CD4-positive, alpha-beta T cell treated with Interleukin-17A for 1 hour (primary cell): ENCODE data around the gene VOPP1.
A peak's percentile ranks its signal among the peaks of the same experiment; 100 is the strongest.

Experiments
- DNase-seq: peaks from one replicate; pipeline ENCODE4 v3.0.0-alpha.2; 2020

Gene VOPP1

GRCh38 chr7:55507743-55508142 lies 64.6 kb downstream of the VOPP1 start:
- DNase-seq, result no peak

- no peak for DNase-seq
Observed at GRCh38 chr7:55504967-55505658, 67.2 kb downstream of the VOPP1 start.

GRCh38 chr7:55504093-55504859 lies 68.0 kb downstream of the VOPP1 start:
- no peak for DNase-seq

- DNase-seq, result no peak
Observed at GRCh38 chr7:55502858-55503440, 69.4 kb downstream of the VOPP1 start.

GRCh38 chr7:55502124-55502857 lies 70.0 kb downstream of the VOPP1 start:
- DNase-seq, result no peak

- DNase-seq, result no peak
Observed at GRCh38 chr7:55501611-55502010, 70.7 kb downstream of the VOPP1 start.

- DNase-seq, result no peak
Observed at GRCh38 chr7:55500117-55500756, 72.1 kb downstream of the VOPP1 start.

GRCh38 chr7:55499591-55499990 lies 72.7 kb downstream of the VOPP1 start:
- DNase-seq, result no peak

- DNase-seq, result no peak
Observed at GRCh38 chr7:55498770-55499169, 73.5 kb downstream of the VOPP1 start.

- peak; percentile 49 for DNase-seq
Observed at GRCh38 chr7:55498142-55498541, 74.2 kb downstream of the VOPP1 start.

GRCh38 chr7:55497521-55497920 lies 74.8 kb downstream of the VOPP1 start:
- DNase-seq, result no peak

GRCh38 chr7:55496906-55497305 lies 75.4 kb downstream of the VOPP1 start:
- no peak for DNase-seq

GRCh38 chr7:55494951-55495350 lies 77.4 kb downstream of the VOPP1 start:
- no peak for DNase-seq

GRCh38 chr7:55493408-55493807 lies 78.9 kb downstream of the VOPP1 start:
- no peak for DNase-seq

- DNase-seq, result no peak
Observed at GRCh38 chr7:55491346-55491745, 81.0 kb downstream of the VOPP1 start.

GRCh38 chr7:55490099-55490498 lies 82.2 kb downstream of the VOPP1 start:
- DNase-seq, result no peak

- DNase-seq, result no peak
Observed at GRCh38 chr7:55489552-55489951, 82.8 kb downstream of the VOPP1 start.

- DNase-seq, result no peak
Observed at GRCh38 chr7:55488804-55489340, 83.4 kb downstream of the VOPP1 start.

- no peak for DNase-seq
Observed at GRCh38 chr7:55488216-55488615, 84.1 kb downstream of the VOPP1 start.

- DNase-seq, result no peak
Observed at GRCh38 chr7:55486991-55487390, 85.3 kb downstream of the VOPP1 start.

- DNase-seq, result no peak
Observed at GRCh38 chr7:55486192-55486590, 86.1 kb downstream of the VOPP1 start.

- DNase-seq, result no peak
Observed at GRCh38 chr7:55485501-55486191, 86.7 kb downstream of the VOPP1 start.
